ENCODE measurements around the gene RSL1D1. TPM values are rescaled to one million over a fixed set of nuclear protein-coding genes. Genes with fewer than 3 reads are reported as not detected.
A peak's percentile ranks its signal among the peaks of the same experiment; 100 is the strongest.

The RSL1D1 gene
- total and polyA plus RNA-seq, 2 of the 8 experiments (the other 6 are each of a cell fraction or from before 2014, with no cell fraction given) = 41.3 to 292 TPM

- TF ChIP-seq SIRT6 (IDR thresholded peaks at IDR 0.05; ENCODE audit: low read length) = no peak
- TF ChIP-seq RBBP5 (IDR thresholded peaks at IDR 0.05; ENCODE audit: borderline replicate concordance, low read depth, low read length) = no peak; the same call in 1 of the 2 replicates
- TF ChIP-seq SP4 (IDR thresholded peaks at IDR 0.05; ENCODE audit: low read length) = 0 out of 2 replicates have a peak, but pooled peaks have one; percentile 45
- no peak for TF ChIP-seq BCL11A (IDR thresholded peaks at IDR 0.05; ENCODE audit: low read depth in 2 of 2, low read length in 2 of 2)
- TF ChIP-seq GABPA (IDR thresholded peaks at IDR 0.05; ENCODE audit: borderline replicate concordance, insufficient read depth, low read length) = peak; percentile 94
- TF ChIP-seq NANOG (IDR thresholded peaks at IDR 0.05; ENCODE audit: insufficient read depth, low read depth, low read length, poor library complexity, severe bottlenecking) = no peak
- no peak for TF ChIP-seq CBX8 (IDR thresholded peaks at IDR 0.05; ENCODE audit: borderline replicate concordance, low read depth, low read length)
- TF ChIP-seq ASH2L (IDR thresholded peaks at IDR 0.05; ENCODE audit: low read length) = peak; percentile 47
- TF ChIP-seq KDM5A (IDR thresholded peaks at IDR 0.05; ENCODE audit: low read length) = peak; percentile 54; the same call in 1 of the 2 replicates
- TF ChIP-seq BRCA1 (IDR thresholded peaks at IDR 0.05; ENCODE audit: low read depth, low read length) = no peak
- no peak for TF ChIP-seq RFX5 (IDR thresholded peaks at IDR 0.05; ENCODE audit: borderline replicate concordance, low read depth, low read length)
- no peak for TF ChIP-seq USF2 (IDR thresholded peaks at IDR 0.05; ENCODE audit: low read length)
- TF ChIP-seq BACH1 (IDR thresholded peaks at IDR 0.05; ENCODE audit: low read length) = no peak
- TF ChIP-seq CREB1 (IDR thresholded peaks at IDR 0.05) = peak; percentile 87
- 0 out of 2 replicates have a peak, but pooled peaks have one; percentile 8 for TF ChIP-seq SP1 (IDR thresholded peaks at IDR 0.05; ENCODE audit: low read depth, low read length)
- no peak for TF ChIP-seq ZNF274 (IDR thresholded peaks at IDR 0.05; ENCODE audit: borderline replicate concordance, extremely low read depth, low read length)
- TF ChIP-seq EGR1 (IDR thresholded peaks at IDR 0.05; ENCODE audit: borderline replicate concordance, low read depth, low read length) = no peak; the same call in 1 of the 2 replicates
- TF ChIP-seq ATF2 (IDR thresholded peaks at IDR 0.05; ENCODE audit: low read length) = no peak
- peak; percentile 93 to 98 for TF ChIP-seq POLR2A (IDR thresholded peaks at IDR 0.05; ENCODE audit: control extremely low read depth in 1 of 2, low read depth in 2 of 2, low read length in 2 of 2)
- no peak for TF ChIP-seq ATF3 (IDR thresholded peaks at IDR 0.05; ENCODE audit: insufficient read depth, low read depth, low read length)
- TF ChIP-seq TBP (IDR thresholded peaks at IDR 0.05; ENCODE audit: low read depth, low read length) = peak; percentile 90
- TF ChIP-seq POLR2AphosphoS5 (IDR thresholded peaks at IDR 0.05; ENCODE audit: low read depth, low read length) = peak; percentile 94
These were observed at the start of gene RSL1D1 (continued) for GRCh38 chr16:11851294-11852091.

All from H1 (cell line).